Mesenchymal stem cell (in vitro differentiated cells and primary cell): ENCODE data around the gene TMEM117.
A peak's percentile ranks its signal among the peaks of the same experiment; 100 is the strongest.

Experiments
- DNase-seq: peaks from one replicate; pipeline ENCODE4 v3.0.0-alpha.2; 2013
- H2AFZ ChIP-seq: one replicate; pipeline ENCODE4 v1.6.1; 2013; ENCODE audit warnings: low read depth, mild to moderate bottlenecking, control low read depth, inconsistent platforms, low read length, moderate library complexity
- H2AK5ac ChIP-seq: 2 replicates; pipeline ENCODE4 v1.6.1; 2013; ENCODE audit warnings: low read length, moderate library complexity, mild to moderate bottlenecking, inconsistent platforms; ENCODE audit not compliant: severe bottlenecking
- H2BK120ac ChIP-seq: one replicate; pipeline ENCODE4 v1.6.1; 2013; ENCODE audit warnings: low read depth, mild to moderate bottlenecking, inconsistent platforms, low read length, moderate library complexity
- H2BK12ac ChIP-seq, 2 experiments: one replicate each; pipeline ENCODE4 v1.6.1; 2013; ENCODE audit warnings: inconsistent platforms in 2 of 2, low read length in 2 of 2, mild to moderate bottlenecking in 2 of 2, moderate library complexity in 2 of 2, control low read depth in 1 of 2
- H2BK15ac ChIP-seq: one replicate; pipeline ENCODE4 v1.6.1; 2013; ENCODE audit warnings: mild to moderate bottlenecking, low read depth, inconsistent platforms; ENCODE audit not compliant: poor library complexity, severe bottlenecking
- H2BK5ac ChIP-seq: 2 replicates; pipeline ENCODE4 v1.6.1; 2013; ENCODE audit warnings: low read depth, mild to moderate bottlenecking, low read length, control low read depth, inconsistent platforms; ENCODE audit not compliant: poor library complexity, severe bottlenecking
- H3K14ac ChIP-seq, 2 experiments: one replicate each; pipeline ENCODE4 v1.6.1; 2013; ENCODE audit warnings: inconsistent platforms in 2 of 2, low read length in 2 of 2, control low read depth in 1 of 2, mild to moderate bottlenecking in 1 of 2, moderate library complexity in 1 of 2
- H3K18ac ChIP-seq, 2 experiments: one replicate each; pipeline ENCODE4 v1.6.1; 2013; ENCODE audit warnings: inconsistent platforms in 2 of 2, low read length in 2 of 2, control low read depth in 1 of 2, low read depth in 1 of 2, mild to moderate bottlenecking in 1 of 2
- H3K23ac ChIP-seq, 2 experiments: one replicate each; pipeline ENCODE4 v1.6.1; 2013; ENCODE audit warnings: inconsistent platforms in 2 of 2, low read length in 2 of 2, mild to moderate bottlenecking in 2 of 2, moderate library complexity in 2 of 2, control low read depth in 1 of 2
- H3K27ac ChIP-seq: 2 replicates; pipeline ENCODE4 v1.5.1; 2013; ENCODE audit warnings: mild to moderate bottlenecking, moderate library complexity, low read length, control low read depth, inconsistent platforms; ENCODE audit not compliant: poor library complexity, severe bottlenecking
- H3K27me3 ChIP-seq, 2 experiments: 2 replicates each; pipeline versions ENCODE4 v1.6.1 to v1.7.0; 2013; ENCODE audit warnings: low read length in 2 of 2, mild to moderate bottlenecking in 2 of 2, moderate library complexity in 2 of 2, control low read depth in 1 of 2, inconsistent platforms in 1 of 2; ENCODE audit not compliant: control insufficient read depth in 1 of 2, insufficient read depth in 1 of 2
- H3K36me3 ChIP-seq, 2 experiments: 2 replicates each; pipeline versions ENCODE4 v1.6.1 to v1.7.0; 2013; ENCODE audit warnings: low read length in 2 of 2, control low read depth in 1 of 2, inconsistent platforms in 1 of 2, low read depth in 1 of 2, mild to moderate bottlenecking in 1 of 2; ENCODE audit not compliant: insufficient read depth in 2 of 2, control insufficient read depth in 1 of 2
- H3K4ac ChIP-seq, 2 experiments: one replicate each; pipeline ENCODE4 v1.6.1; 2013; ENCODE audit warnings: inconsistent platforms in 2 of 2, low read length in 2 of 2, mild to moderate bottlenecking in 2 of 2, moderate library complexity in 2 of 2, control low read depth in 1 of 2, low read depth in 1 of 2
- H3K4me1 ChIP-seq: 2 replicates; pipeline ENCODE4 v1.6.1; 2013; ENCODE audit warnings: low read depth, low read length, control low read depth; ENCODE audit not compliant: control insufficient read depth, insufficient read depth
- H3K4me2 ChIP-seq: 2 replicates; pipeline ENCODE4 v1.6.1; 2013; ENCODE audit warnings: low read length, mild to moderate bottlenecking, inconsistent platforms; ENCODE audit not compliant: poor library complexity, severe bottlenecking
- H3K4me3 ChIP-seq, 2 experiments: 2 replicates each; pipeline versions ENCODE4 v1.5.1 to v1.7.0; 2013; ENCODE audit warnings: low read length in 2 of 2, mild to moderate bottlenecking in 2 of 2, control low read depth in 1 of 2, low read depth in 1 of 2; ENCODE audit not compliant: insufficient read depth in 1 of 2
- H3K79me1 ChIP-seq: replicated peaks from 2 replicates; pipeline ENCODE4 v1.6.1; 2013; ENCODE audit warnings: mild to moderate bottlenecking, control low read depth, low read length, inconsistent platforms; ENCODE audit not compliant: poor library complexity, severe bottlenecking
- H3K9ac ChIP-seq: 2 replicates; pipeline ENCODE4 v1.7.0; 2013; ENCODE audit warnings: mild to moderate bottlenecking, low read length, moderate library complexity
- H3K9me3 ChIP-seq: 2 replicates; pipeline ENCODE4 v1.7.0; 2013; ENCODE audit warnings: mild to moderate bottlenecking, low read length; ENCODE audit not compliant: control insufficient read depth
- H4K8ac ChIP-seq: one replicate; pipeline ENCODE4 v1.6.1; 2013; ENCODE audit warnings: inconsistent platforms, mild to moderate bottlenecking, low read length, moderate library complexity
- H4K91ac ChIP-seq: one replicate; pipeline ENCODE4 v1.6.1; 2013; ENCODE audit warnings: mild to moderate bottlenecking, low read length, inconsistent platforms
- WGBS: methylation state at CpG from one replicate; pipeline ENCODE4 v1.1.7; 2013; ENCODE audit warnings: mixed read lengths; 5-methylcytosine and 5-hydroxymethylcytosine counted together

TMEM117 gene

GRCh38 chr12:43968736-43969135 is 132.9 kb downstream of the TMEM117 start:
- H3K9me3 ChIP-seq, result no peaks in the 10 kb centered on the region
- H3K27ac ChIP-seq, result no peak overlapping the region
- no peak overlapping the region for H2BK12ac ChIP-seq
- no peak overlapping the region for H3K4me2 ChIP-seq
- no peak overlapping the region for H3K18ac ChIP-seq
- DNase-seq, result no peak
- no peak overlapping the region for H2AFZ ChIP-seq
- H3K14ac ChIP-seq, result no peak overlapping the region
- no peaks in the 10 kb centered on the region for H3K4me1 ChIP-seq
- H3K23ac ChIP-seq, result no peak overlapping the region
- H2BK5ac ChIP-seq, result no peak overlapping the region
- no peak overlapping the region for H2AK5ac ChIP-seq
- H3K36me3 ChIP-seq, result no peaks in the 10 kb centered on the region
- H3K79me1 ChIP-seq, result no peaks in the 10 kb centered on the region
- H3K4ac ChIP-seq, result no peak overlapping the region
- H3K4me3 ChIP-seq, result no peak overlapping the region
- no peak overlapping the region for H4K8ac ChIP-seq
- no peak overlapping the region for H4K91ac ChIP-seq
- no peak overlapping the region for H2BK15ac ChIP-seq
- H3K9ac ChIP-seq, result no peak overlapping the region
- WGBS, result 100% methylated on average over 2 of the region's 4 CpGs
- no peak overlapping the region for H2BK120ac ChIP-seq
- no peaks in the 10 kb centered on the region for H3K27me3 ChIP-seq

GRCh38 chr12:43969882-43970281 is 134.0 kb downstream of the TMEM117 start:
- 44% methylated on average over 2 of the region's 2 CpGs for WGBS

GRCh38 chr12:43973385-43973784 is 137.5 kb downstream of the TMEM117 start:
- no peak overlapping the region for H2BK12ac ChIP-seq
- no peak overlapping the region for H2BK15ac ChIP-seq
- H3K4me3 ChIP-seq, result no peak overlapping the region
- no peaks in the 10 kb centered on the region for H3K36me3 ChIP-seq
- no peak overlapping the region for H3K27ac ChIP-seq
- H3K27me3 ChIP-seq, result no peaks in the 10 kb centered on the region
- H3K14ac ChIP-seq, result no peak overlapping the region
- WGBS, result 78% methylated on average over 2 of the region's 2 CpGs
- DNase-seq, result no peak
- no peak overlapping the region for H3K23ac ChIP-seq
- no peaks in the 10 kb centered on the region for H3K4me1 ChIP-seq
- no peaks in the 10 kb centered on the region for H3K9me3 ChIP-seq
- H3K18ac ChIP-seq, result no peak overlapping the region
- H3K79me1 ChIP-seq, result no peaks in the 10 kb centered on the region
- no peak overlapping the region for H4K8ac ChIP-seq
- no peak overlapping the region for H3K9ac ChIP-seq
- no peak overlapping the region for H2BK120ac ChIP-seq
- H4K91ac ChIP-seq, result no peak overlapping the region
- no peak overlapping the region for H2BK5ac ChIP-seq
- H2AK5ac ChIP-seq, result no peak overlapping the region
- no peak overlapping the region for H3K4ac ChIP-seq
- H2AFZ ChIP-seq, result no peak overlapping the region
- H3K4me2 ChIP-seq, result no peak overlapping the region

More at GRCh38 chr12:43969882-43970281, 134.0 kb downstream of the TMEM117 start:
- DNase-seq, result no peak
- no peaks in the 10 kb centered on the region for H3K9me3 ChIP-seq
- no peak overlapping the region for H2BK15ac ChIP-seq
- no peak overlapping the region for H2AFZ ChIP-seq
- H3K27me3 ChIP-seq, result no peaks in the 10 kb centered on the region
- H3K14ac ChIP-seq, result no peak overlapping the region
- no peaks in the 10 kb centered on the region for H3K36me3 ChIP-seq
- no peaks in the 10 kb centered on the region for H3K4me1 ChIP-seq
- H3K4me2 ChIP-seq, result no peak overlapping the region
- H2BK5ac ChIP-seq, result no peak overlapping the region
- H3K23ac ChIP-seq, result no peak overlapping the region
- H3K4me3 ChIP-seq, result peak overlapping the region in 1 of 2 experiments; percentile 56
- H2BK12ac ChIP-seq, result no peak overlapping the region
- no peak overlapping the region for H4K8ac ChIP-seq
- H4K91ac ChIP-seq, result no peak overlapping the region
- no peak overlapping the region for H3K27ac ChIP-seq
- no peak overlapping the region for H2BK120ac ChIP-seq
- H3K4ac ChIP-seq, result no peak overlapping the region
- no peak overlapping the region for H3K18ac ChIP-seq
- H3K79me1 ChIP-seq, result no peaks in the 10 kb centered on the region
- H3K9ac ChIP-seq, result no peak overlapping the region
- H2AK5ac ChIP-seq, result no peak overlapping the region

GRCh38 chr12:43973993-43974392 is 138.1 kb downstream of the TMEM117 start:
- no peak overlapping the region for H2BK12ac ChIP-seq
- H3K4me1 ChIP-seq, result no peaks in the 10 kb centered on the region
- H3K14ac ChIP-seq, result no peak overlapping the region
- no peak overlapping the region for H3K9ac ChIP-seq
- H3K23ac ChIP-seq, result no peak overlapping the region
- no peaks in the 10 kb centered on the region for H3K36me3 ChIP-seq
- H3K4ac ChIP-seq, result no peak overlapping the region
- no peak overlapping the region for H3K4me2 ChIP-seq
- WGBS, result no CpG with 5 or more reads among the region's 1 CpG
- H3K27me3 ChIP-seq, result no peaks in the 10 kb centered on the region
- H2AK5ac ChIP-seq, result no peak overlapping the region
- H2BK15ac ChIP-seq, result no peak overlapping the region
- H3K4me3 ChIP-seq, result no peak overlapping the region
- DNase-seq, result no peak
- no peaks in the 10 kb centered on the region for H3K9me3 ChIP-seq
- no peak overlapping the region for H3K18ac ChIP-seq
- no peak overlapping the region for H2BK120ac ChIP-seq
- no peak overlapping the region for H3K27ac ChIP-seq
- H4K91ac ChIP-seq, result no peak overlapping the region
- no peak overlapping the region for H4K8ac ChIP-seq
- H2AFZ ChIP-seq, result no peak overlapping the region
- no peak overlapping the region for H2BK5ac ChIP-seq
- H3K79me1 ChIP-seq, result no peaks in the 10 kb centered on the region
